ENCODE measurements around the gene SLC10A7. TPM values are rescaled to one million over a fixed set of nuclear protein-coding genes. Genes with fewer than 3 reads are reported as not detected.

The SLC10A7 gene
- total and polyA plus RNA-seq, 2 of the 13 experiments (the other 11 are each of a cell fraction or from before 2014, with no cell fraction given): 18.5 to 18.8 TPM

DNA sequence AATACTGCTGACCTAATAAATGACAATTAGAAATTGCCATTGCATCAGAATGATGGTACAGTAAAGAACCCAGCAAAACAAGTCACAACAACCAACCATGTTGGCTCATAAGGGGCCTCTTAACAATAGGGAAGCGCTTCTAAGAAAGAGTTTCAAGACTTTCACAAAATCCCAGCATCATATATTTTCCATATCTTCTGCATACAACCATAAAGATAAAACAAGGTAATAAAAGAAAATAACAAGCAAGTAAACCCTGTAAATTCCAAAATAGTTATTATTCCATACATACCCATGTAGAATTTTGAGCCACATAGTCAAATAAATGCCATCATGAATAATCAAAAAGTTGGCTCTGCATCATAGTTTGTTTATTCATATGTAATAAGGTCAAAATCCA, 8.2 kb downstream of the SLC10A7 start:
- no peak for DNase-seq (ENCODE audit: low spot score)
- H3K36me3 ChIP-seq (replicated peaks in 1 of 2; ENCODE audit: control insufficient read depth in 1 of 2, insufficient read depth in 2 of 2, low read length in 2 of 2): peaks cover 3 to 6% of the 10 kb centered on the region in 2 experiments; a peak in 4 of 5 replicates
- ChIA-PET CTCF (ENCODE audit: low intra/inter-chr PET ratio, low total read pairs) (no interaction called here), POLR2A (no interaction called here)
- no peaks in the 10 kb centered on the region for H3K9me3 ChIP-seq (ENCODE audit: low read length)
- H4K20me1 ChIP-seq (ENCODE audit: insufficient read depth, low read length): no peaks in the 10 kb centered on the region
- 96% methylated on average over 1 of the region's 1 CpG for WGBS (ENCODE audit: low lambda C conversion rate)
- H3K4me2 ChIP-seq (ENCODE audit: low read depth, low read length): no peak overlapping the region
- no TSS peak for BruUV-seq (replicated peaks)
- no peaks in the 10 kb centered on the region for H3K27me3 ChIP-seq (ENCODE audit: control insufficient read depth in 1 of 2, insufficient read depth in 2 of 2, low read length in 2 of 2)
- H3K79me2 ChIP-seq (ENCODE audit: insufficient read depth, low read length): peaks cover 3% of the 10 kb centered on the region
- intact Hi-C loops (cut with micrococcal nuclease; ENCODE audit: unreplicated experiment): no loop called here
- no peak for TF ChIP-seq REL (CRISPR knock-in tag; conservative IDR thresholded peaks at IDR 0.05)
- no peak for TF ChIP-seq AGO2 (optimal IDR thresholded peaks at IDR 0.05; ENCODE audit: low read depth, low read length)
- no peak for TF ChIP-seq ZNF253 (CRISPR knock-in tag; IDR thresholded peaks at IDR 0.05; ENCODE audit: borderline replicate concordance)
- H3K4me3 ChIP-seq (replicated peaks in 1 of 3; ENCODE audit: insufficient read depth in 1 of 3, low read depth in 2 of 3, low read length in 3 of 3): no peak overlapping the region
- no peak overlapping the region for H3K9ac ChIP-seq (ENCODE audit: insufficient read depth, low read depth, low read length)
- H3K4me1 ChIP-seq (ENCODE audit: insufficient read depth, low read length): no peaks in the 10 kb centered on the region
- in situ Hi-C loops (cut with HindIII; ENCODE audit: extremely low pct_ligation_motif_present, low pct_unique_long_range_greater_than_20kb): no loop called here
- H3K27ac ChIP-seq (ENCODE audit: extremely low read length, insufficient read depth, low read length): no peak overlapping the region
- FAIRE-seq: no peak
- H2AFZ ChIP-seq (ENCODE audit: low read length): no peak overlapping the region
- no peak for ATAC-seq

DNA sequence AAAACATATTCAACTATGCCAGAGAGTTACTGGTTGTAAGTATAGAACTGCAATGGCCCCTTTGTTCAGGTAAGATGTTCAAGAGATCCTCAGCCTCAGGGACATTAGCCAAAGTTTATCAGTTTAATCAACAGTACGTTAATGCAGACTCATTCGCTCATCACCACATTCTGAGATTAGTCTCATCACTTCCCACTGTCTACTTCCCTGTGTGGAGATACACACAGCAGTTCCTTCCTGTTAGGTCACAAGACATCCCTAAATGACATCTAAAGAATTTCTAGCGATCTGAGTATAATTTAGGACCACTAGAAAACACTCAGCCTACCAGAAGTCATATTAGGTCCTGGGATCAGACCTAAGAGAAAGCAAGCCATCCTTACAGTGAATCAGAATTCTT, 10.4 kb downstream of the SLC10A7 start:
- no peak overlapping the region for H3K4me2 ChIP-seq (ENCODE audit: low read depth, low read length)
- no peak for ATAC-seq
- ChIA-PET CTCF (ENCODE audit: low intra/inter-chr PET ratio, low total read pairs) (no interaction called here), POLR2A (no interaction called here)
- DNase-seq (ENCODE audit: low spot score): no peak
- H3K27me3 ChIP-seq (ENCODE audit: control insufficient read depth in 1 of 2, insufficient read depth in 2 of 2, low read length in 2 of 2): no peaks in the 10 kb centered on the region
- in situ Hi-C loops (cut with HindIII; ENCODE audit: extremely low pct_ligation_motif_present, low pct_unique_long_range_greater_than_20kb): no loop called here
- no peak overlapping the region for H2AFZ ChIP-seq (ENCODE audit: low read length)
- no peaks in the 10 kb centered on the region for H3K9me3 ChIP-seq (ENCODE audit: low read length)
- no peak overlapping the region for H3K4me3 ChIP-seq (replicated peaks in 1 of 3; ENCODE audit: insufficient read depth in 1 of 3, low read depth in 2 of 3, low read length in 3 of 3)
- peaks cover 3 to 6% of the 10 kb centered on the region in 2 experiments; a peak in 4 of 5 replicates for H3K36me3 ChIP-seq (replicated peaks in 1 of 2; ENCODE audit: control insufficient read depth in 1 of 2, insufficient read depth in 2 of 2, low read length in 2 of 2)
- no TSS peak for BruUV-seq (replicated peaks)
- no peak for FAIRE-seq
- H3K27ac ChIP-seq (ENCODE audit: extremely low read length, insufficient read depth, low read length): no peak overlapping the region
- H3K79me2 ChIP-seq (ENCODE audit: insufficient read depth, low read length): no peaks in the 10 kb centered on the region
- intact Hi-C loops (cut with micrococcal nuclease; ENCODE audit: unreplicated experiment): no loop called here
- H3K9ac ChIP-seq (ENCODE audit: insufficient read depth, low read depth, low read length): no peak overlapping the region
- WGBS (ENCODE audit: low lambda C conversion rate): 84% methylated on average over 3 of the region's 3 CpGs
- no peaks in the 10 kb centered on the region for H3K4me1 ChIP-seq (ENCODE audit: insufficient read depth, low read length)
- TF ChIP-seq MZF1 (CRISPR knock-in tag; IDR thresholded peaks at IDR 0.05; ENCODE audit: borderline replicate concordance): no peak
- no peak for TF ChIP-seq ZNF614 (CRISPR knock-in tag; IDR thresholded peaks at IDR 0.05; ENCODE audit: borderline replicate concordance)
- no peak for TF ChIP-seq NFE2L2 (IDR thresholded peaks at IDR 0.05; ENCODE audit: low read length)
- no peak for TF ChIP-seq ZNF773 (CRISPR knock-in tag; IDR thresholded peaks at IDR 0.05; ENCODE audit: borderline replicate concordance)
- no peak for TF ChIP-seq HDAC6 (IDR thresholded peaks at IDR 0.05; ENCODE audit: low read depth, low read length)
- no peak for TF ChIP-seq ZNF207 (IDR thresholded peaks at IDR 0.05; ENCODE audit: borderline replicate concordance)
- TF ChIP-seq, protein P1, sequence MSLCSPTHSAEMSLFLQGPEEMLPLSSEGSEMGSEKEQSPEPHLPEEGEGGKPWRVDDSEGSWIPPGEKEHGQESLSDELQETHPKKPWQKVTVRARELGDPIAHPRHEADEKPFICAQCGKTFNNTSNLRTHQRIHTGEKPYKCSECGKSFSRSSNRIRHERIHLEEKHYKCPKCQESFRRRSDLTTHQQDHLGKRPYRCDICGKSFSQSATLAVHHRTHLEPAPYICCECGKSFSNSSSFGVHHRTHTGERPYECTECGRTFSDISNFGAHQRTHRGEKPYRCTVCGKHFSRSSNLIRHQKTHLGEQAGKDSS (CRISPR knock-in tag; IDR thresholded peaks at IDR 0.05; ENCODE audit: borderline replicate concordance, low read depth): no peak
- TF ChIP-seq ZNF331 (CRISPR knock-in tag; IDR thresholded peaks at IDR 0.05): no peak
- TF ChIP-seq ZNF235 (CRISPR knock-in tag; IDR thresholded peaks at IDR 0.05; ENCODE audit: borderline replicate concordance): no peak
- TF ChIP-seq MATR3 (CRISPR knock-in tag; IDR thresholded peaks at IDR 0.05): no peak
- no peak for TF ChIP-seq MAFF (IDR thresholded peaks at IDR 0.05; ENCODE audit: low read depth, low read length)
- no peak for TF ChIP-seq POLR2G (IDR thresholded peaks at IDR 0.05; ENCODE audit: low read depth, low read length)
- no peak for TF ChIP-seq AKAP8 (CRISPR knock-in tag; IDR thresholded peaks at IDR 0.05)
- no peak for TF ChIP-seq ZNF441 (CRISPR knock-in tag; IDR thresholded peaks at IDR 0.05; ENCODE audit: borderline replicate concordance)
- no peak for TF ChIP-seq RBFOX2 (IDR thresholded peaks at IDR 0.05; ENCODE audit: low read depth, low read length)
- no peak for TF ChIP-seq FOSL2 (CRISPR knock-in tag; IDR thresholded peaks at IDR 0.05)
- TF ChIP-seq STAG1 (CRISPR knock-in tag; IDR thresholded peaks at IDR 0.05): no peak
- no peak for TF ChIP-seq HDAC1 (CRISPR knock-in tag; IDR thresholded peaks at IDR 0.05)
- no peak for TF ChIP-seq KMT2A (CRISPR knock-in tag; IDR thresholded peaks at IDR 0.05)
- H4K20me1 ChIP-seq (ENCODE audit: insufficient read depth, low read length): no peaks in the 10 kb centered on the region

Measured in HepG2 (cell line).